ENCODE data around the gene DHPS. TPM values are rescaled to one million over a fixed set of nuclear protein-coding genes. Genes with fewer than 3 reads are reported as not detected.
"Not testable (repeated sequence)": the region's sequence is repeated elsewhere in the genome, so short reads cannot be mapped to it uniquely, and the experiment has no call there.

Gene DHPS
- total RNA-seq, 2 experiments from 2014 or later, result 92.9 to 99.9 TPM

DNA sequence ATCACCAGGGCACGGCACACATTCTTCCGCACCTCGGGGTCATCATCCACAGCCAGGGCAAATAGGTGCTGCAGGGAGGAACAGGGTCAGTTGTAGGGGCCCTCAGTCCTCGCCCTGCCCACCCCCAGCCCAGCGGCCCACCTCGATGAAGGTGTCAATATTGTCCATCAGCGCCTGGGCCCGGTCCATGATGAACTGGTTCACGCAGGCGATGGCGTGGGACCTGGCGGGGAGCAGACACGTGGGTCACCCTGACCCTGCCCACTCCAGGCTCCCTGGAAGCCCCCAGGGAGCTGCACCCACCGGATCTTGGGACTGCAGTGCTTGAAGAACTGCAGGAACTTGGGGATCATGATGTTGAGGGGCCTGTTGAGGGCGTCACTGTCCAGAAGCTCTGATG is 33.4 kb upstream of the DHPS start:
- Mint-ChIP-seq H3K4me1 (peaks cover 18% of the 10 kb centered on the region), H3K36me3 (peaks cover 34% of the 10 kb centered on the region), H3K9me3 (no peaks in the 10 kb centered on the region)

DNA sequence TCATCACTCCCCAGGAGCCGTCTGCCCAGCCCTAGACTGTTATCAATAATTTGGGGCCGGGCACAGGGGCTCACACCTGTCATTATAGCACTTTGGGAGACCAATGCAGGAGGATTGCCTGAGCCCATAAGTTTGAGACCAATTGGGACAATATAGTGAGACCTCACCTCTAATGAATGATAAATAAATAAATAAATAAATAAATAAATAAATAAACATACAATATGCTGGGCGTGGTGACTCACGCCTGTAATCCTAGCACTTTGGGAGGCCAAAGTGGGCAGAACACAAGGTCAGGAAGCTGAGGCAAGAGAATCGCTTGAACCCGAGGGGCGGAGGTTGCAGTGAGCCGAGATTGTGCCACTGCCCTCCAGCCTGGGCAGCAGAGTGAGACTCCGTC is 31.6 kb upstream of the DHPS start:
- DNase-seq, H3K4me3 Mint-ChIP-seq, H3K4me1 Mint-ChIP-seq, H3K27ac Mint-ChIP-seq, H3K9me3 Mint-ChIP-seq, H3K27me3 Mint-ChIP-seq: not testable (repeated sequence)
- peaks cover 28% of the 10 kb centered on the region for H3K36me3 Mint-ChIP-seq

More for the DNA sequence above, 33.4 kb upstream of the DHPS start:
- no peaks in the 10 kb centered on the region for H3K27me3 Mint-ChIP-seq
- no peak for DNase-seq
- no peak overlapping the region for H3K4me3 Mint-ChIP-seq
- no peak overlapping the region for H3K27ac Mint-ChIP-seq

DNA sequence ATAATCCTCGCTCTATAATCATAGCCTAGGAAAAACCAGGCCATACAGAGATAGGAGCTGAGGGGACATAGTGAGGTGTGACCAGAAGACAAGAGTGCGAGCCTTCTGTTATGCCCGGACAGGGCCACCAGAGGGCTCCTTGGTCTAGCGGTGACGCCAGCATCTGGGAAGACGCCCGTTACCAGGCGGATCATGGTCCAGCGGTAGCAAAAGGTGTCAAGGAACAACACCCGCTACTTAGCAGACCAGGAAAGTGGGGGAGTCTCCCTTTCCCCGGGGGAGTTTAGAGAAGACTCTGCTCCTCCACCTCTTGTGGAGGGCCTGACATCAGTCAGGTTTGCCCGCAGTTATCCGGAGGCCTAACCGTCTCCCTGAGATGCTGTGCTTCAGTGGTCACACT is 30.4 kb upstream of the DHPS start:
- not testable (repeated sequence) for H3K27ac Mint-ChIP-seq, H3K9me3 Mint-ChIP-seq, H3K4me3 Mint-ChIP-seq, H3K27me3 Mint-ChIP-seq, H3K4me1 Mint-ChIP-seq, DNase-seq
- H3K36me3 Mint-ChIP-seq, result peaks cover 26% of the 10 kb centered on the region

DNA sequence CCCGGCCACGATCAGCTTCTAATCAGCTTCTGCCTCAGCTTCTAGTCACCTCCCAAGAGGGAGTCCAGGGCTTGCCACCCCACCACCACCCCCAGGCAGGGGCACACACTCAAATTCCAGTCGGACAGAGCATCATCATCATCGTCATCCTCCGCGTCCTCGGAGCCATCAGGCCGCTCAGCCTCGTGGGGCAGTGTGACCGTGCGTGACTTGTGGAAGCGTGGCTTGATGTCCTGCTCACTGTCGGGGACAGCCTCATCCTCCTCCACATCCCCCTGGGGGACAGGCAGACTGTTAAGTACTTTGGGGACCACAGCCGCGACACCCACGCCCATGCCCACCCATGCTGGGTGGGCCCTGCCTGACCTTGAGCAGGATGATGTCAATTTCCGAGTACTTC is 29.5 kb upstream of the DHPS start:
- Mint-ChIP-seq H3K27ac (no peak overlapping the region), H3K4me1 (no peaks in the 10 kb centered on the region), H3K27me3 (no peaks in the 10 kb centered on the region), H3K9me3 (no peaks in the 10 kb centered on the region), H3K36me3 (peaks cover 27% of the 10 kb centered on the region), H3K4me3 (no peak overlapping the region)
- DNase-seq, result no peak

DNA sequence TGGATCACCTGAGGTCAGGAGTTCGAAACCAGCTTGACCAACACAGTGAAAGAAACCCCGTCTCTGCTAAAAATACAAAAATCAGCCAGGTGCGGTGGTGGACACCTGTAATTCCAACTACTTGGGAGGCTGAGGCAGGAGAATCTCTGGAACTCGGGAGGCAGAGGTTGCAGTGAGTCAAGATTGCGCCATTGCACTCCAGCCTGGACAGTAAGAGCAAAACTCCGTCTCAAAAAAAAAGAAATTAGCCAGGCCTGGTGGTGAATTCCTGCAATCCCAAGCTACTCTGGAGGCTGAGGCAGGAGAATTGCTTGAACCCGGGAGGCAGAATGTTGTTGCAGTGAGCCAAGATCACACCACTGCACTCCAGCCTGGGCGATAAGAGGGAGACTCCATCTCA is 27.0 kb upstream of the DHPS start:
- Mint-ChIP-seq H3K27ac (no peak overlapping the region), H3K27me3 (no peaks in the 10 kb centered on the region), H3K4me3 (no peak overlapping the region), H3K9me3 (no peaks in the 10 kb centered on the region), H3K36me3 (peaks cover 32% of the 10 kb centered on the region), H3K4me1 (no peaks in the 10 kb centered on the region)
- no peak for DNase-seq

DNA sequence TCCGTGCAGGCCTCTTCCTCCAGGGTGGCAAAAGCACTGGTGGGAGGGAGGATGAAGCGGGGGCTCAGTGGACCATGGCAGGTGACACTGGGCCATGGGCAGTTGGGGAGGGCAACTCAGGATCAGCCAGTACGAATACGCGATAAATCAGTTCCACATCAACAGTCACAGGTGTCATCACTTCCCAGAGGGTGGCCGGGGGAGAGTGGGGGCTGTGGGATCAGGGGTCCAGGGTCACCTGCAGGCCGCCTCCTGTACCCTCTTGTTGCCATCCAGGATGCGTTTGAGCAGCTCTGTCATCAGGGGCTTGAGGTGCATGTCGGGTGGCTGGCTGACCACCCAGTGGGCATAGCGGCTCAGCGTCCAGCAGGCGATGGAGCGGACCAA is 24.6 kb upstream of the DHPS start:
- H3K27me3 Mint-ChIP-seq, result no peaks in the 10 kb centered on the region
- no peak overlapping the region for H3K27ac Mint-ChIP-seq
- H3K36me3 Mint-ChIP-seq, result peaks cover 34% of the 10 kb centered on the region
- no peak for DNase-seq
- H3K4me1 Mint-ChIP-seq, result no peaks in the 10 kb centered on the region
- no peaks in the 10 kb centered on the region for H3K9me3 Mint-ChIP-seq
- no peak overlapping the region for H3K4me3 Mint-ChIP-seq

DNA sequence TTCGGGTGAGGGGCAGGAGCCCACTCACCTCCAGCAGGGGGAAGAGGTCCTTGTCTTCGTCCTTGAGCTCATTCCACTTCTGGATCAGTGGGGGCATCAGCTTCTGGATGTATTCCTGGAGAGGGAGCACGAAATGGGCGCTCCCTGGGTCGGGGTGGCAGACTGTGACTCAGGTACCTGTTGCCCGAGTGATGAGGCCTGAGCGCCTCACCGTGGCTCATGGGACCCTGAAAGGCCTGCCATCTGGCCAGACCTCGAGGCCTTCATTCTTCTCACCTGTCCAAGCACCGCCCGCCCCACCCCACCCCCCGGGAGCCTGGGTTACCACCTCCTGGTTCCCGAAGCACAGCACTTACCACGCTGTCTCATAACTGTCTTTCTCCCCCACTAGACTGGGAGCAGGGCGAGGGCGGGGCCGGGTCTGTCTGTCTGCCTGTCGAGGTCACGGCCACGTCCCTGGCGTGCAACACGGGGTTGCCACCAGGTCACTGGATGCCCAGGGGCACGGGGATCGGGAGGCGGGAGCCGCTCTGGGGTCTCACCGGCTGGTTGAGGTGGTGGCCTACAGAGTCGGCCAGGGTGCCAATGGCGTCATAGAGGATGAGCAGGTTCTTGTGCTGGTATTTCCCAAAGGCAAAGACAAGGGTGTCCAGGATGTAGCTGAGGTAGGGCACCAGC is 24.1 kb upstream of the DHPS start:
- no peaks in the 10 kb centered on the region for H3K27me3 Mint-ChIP-seq
- H3K36me3 Mint-ChIP-seq, result peaks cover 34% of the 10 kb centered on the region

DNA sequence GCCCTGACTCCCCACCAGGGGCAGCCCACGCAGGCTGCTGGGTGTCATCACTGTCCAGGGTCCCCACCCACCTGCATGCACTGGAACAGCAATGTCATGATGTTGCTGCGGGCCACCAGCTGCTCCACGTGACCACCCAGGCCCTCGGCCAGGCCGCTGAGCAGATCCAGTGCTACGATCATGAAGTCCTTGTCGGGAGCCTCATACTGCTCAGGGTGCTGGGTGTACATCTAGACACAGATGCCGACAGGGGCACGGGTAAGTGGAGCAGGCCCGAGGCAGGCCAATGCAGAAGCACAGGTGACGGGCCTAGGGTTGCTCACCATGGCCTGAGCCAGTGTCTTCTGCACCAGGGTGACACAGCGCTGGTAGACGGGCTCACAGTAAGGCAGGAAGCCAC is 23.5 kb upstream of the DHPS start:
- Mint-ChIP-seq H3K27ac (no peak overlapping the region), H3K4me3 (no peak overlapping the region), H3K9me3 (no peaks in the 10 kb centered on the region), H3K4me1 (no peaks in the 10 kb centered on the region), H3K27me3 (no peaks in the 10 kb centered on the region), H3K36me3 (peaks cover 30% of the 10 kb centered on the region)
- DNase-seq, result no peak

More for the DNA sequence above, 24.1 kb upstream of the DHPS start:
- H3K4me3 Mint-ChIP-seq, result no peak overlapping the region
- no peaks in the 10 kb centered on the region for H3K4me1 Mint-ChIP-seq
- DNase-seq, result no peak
- no peak overlapping the region for H3K27ac Mint-ChIP-seq
- H3K9me3 Mint-ChIP-seq, result no peaks in the 10 kb centered on the region

DNA sequence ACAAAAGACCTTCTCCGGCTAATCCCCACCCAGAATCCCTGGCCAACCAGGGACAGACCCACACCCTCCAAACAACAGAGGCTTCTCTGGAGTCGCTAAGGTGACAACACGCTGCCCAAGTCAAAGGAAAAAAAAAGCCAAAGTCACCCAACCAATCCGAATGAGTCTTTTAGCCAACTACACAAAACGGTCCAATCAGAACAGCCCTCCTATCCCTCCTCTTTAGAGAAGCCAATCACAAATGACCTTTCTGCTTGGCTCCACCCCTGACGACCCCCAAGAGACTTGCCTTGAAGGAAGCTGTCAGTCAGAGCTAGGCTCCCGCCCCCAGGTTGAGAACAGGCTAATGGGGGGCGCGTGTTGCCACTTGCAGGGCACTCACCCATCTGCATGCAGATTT is 21.4 kb upstream of the DHPS start:
- H3K9me3 Mint-ChIP-seq, result no peaks in the 10 kb centered on the region
- no peak overlapping the region for H3K4me3 Mint-ChIP-seq
- no peaks in the 10 kb centered on the region for H3K4me1 Mint-ChIP-seq
- peak overlapping the region; percentile 68 for H3K27ac Mint-ChIP-seq
- H3K36me3 Mint-ChIP-seq, result peaks cover 34% of the 10 kb centered on the region
- no peaks in the 10 kb centered on the region for H3K27me3 Mint-ChIP-seq
- peak; percentile 50 for DNase-seq

DNA sequence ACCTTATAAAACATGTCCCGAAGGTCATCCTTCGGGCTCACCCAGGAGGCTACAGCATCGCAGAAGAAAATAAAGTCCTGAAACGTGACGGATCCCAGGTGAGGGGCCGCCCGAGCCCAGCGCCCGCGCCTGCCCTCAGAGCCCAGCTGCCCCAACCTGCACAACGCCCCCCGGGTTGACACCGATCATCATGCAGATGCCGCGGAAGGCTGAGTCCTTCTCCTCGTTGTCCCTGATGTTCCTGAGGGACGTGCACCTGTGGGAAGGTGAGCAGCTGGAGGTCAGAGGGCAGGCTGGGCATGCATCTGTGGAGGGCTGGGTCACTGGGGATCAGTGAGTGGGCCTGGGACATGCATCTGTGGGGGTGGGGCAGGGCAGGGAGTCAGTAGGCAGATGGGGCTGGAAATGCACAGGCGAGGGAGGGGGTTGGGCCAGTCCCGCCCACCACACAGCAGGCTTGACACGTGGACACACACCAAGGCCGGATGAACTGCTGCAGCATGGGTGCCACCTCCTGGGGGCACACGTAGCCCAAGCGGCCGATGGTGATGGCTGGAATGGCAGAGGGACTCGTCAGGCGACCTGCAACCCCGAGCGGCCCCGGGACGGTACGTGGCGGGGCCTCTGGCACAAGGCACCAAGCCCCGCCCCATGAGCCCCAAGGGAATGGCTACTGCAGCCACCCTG is 20.1 kb upstream of the DHPS start:
- DNase-seq, result no peak
- Mint-ChIP-seq H3K27me3 (no peaks in the 10 kb centered on the region), H3K4me1 (peaks cover 2% of the 10 kb centered on the region), H3K4me3 (no peak overlapping the region), H3K36me3 (peaks cover 36% of the 10 kb centered on the region), H3K9me3 (no peaks in the 10 kb centered on the region), H3K27ac (no peak overlapping the region)

DNA sequence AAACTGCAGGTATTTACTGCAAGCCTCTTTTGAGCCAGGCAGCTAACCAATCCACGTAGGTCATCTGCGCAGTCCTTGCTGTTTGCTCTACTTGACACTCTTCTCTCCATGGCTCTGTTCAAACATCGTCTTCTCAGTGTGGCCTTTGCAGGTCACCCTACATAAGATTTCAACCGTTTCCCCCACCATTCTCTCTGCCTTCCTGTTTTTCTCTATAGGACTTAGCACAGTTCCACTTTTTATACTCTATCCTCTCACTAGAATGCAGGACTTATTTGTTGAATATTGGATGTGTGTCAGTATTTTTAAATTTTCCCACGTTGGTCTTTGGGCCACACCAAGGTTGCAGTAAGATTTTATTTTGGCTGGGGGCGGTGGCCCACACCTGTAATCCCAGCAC is 16.5 kb upstream of the DHPS start:
- Mint-ChIP-seq H3K27me3 (no peaks in the 10 kb centered on the region), H3K4me1 (peaks cover 7% of the 10 kb centered on the region), H3K27ac (peak overlapping the region; percentile 6), H3K36me3 (peaks cover 19% of the 10 kb centered on the region), H3K4me3 (peak overlapping the region; percentile 30), H3K9me3 (no peaks in the 10 kb centered on the region)
- DNase-seq, result no peak

DNA sequence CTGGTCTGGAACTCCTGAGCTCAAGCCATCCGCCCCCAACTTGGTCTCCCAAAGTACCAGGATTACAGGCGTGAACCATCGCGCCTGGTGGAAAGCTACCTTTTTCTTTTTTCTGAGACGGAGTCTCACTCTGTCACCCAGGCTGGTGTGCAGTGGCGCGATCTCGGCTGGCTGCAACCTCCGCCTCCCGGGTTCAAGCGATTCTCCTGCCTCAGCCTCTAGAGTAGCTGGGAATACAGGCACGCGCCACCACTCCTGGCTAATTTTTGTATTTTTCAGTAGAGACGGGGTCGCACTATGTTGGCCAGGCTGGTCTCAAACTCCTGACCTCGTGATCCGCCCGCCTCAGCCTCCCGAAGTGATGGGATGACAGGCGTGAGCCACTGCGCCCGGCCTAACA is 15.7 kb upstream of the DHPS start:
- H3K27me3 Mint-ChIP-seq, H3K9me3 Mint-ChIP-seq, H3K4me1 Mint-ChIP-seq, DNase-seq: not testable (repeated sequence)
- peaks cover 16% of the 10 kb centered on the region for H3K36me3 Mint-ChIP-seq
- H3K27ac Mint-ChIP-seq, result peak overlapping the region; percentile 94
- peak overlapping the region; percentile 87 for H3K4me3 Mint-ChIP-seq

DNA sequence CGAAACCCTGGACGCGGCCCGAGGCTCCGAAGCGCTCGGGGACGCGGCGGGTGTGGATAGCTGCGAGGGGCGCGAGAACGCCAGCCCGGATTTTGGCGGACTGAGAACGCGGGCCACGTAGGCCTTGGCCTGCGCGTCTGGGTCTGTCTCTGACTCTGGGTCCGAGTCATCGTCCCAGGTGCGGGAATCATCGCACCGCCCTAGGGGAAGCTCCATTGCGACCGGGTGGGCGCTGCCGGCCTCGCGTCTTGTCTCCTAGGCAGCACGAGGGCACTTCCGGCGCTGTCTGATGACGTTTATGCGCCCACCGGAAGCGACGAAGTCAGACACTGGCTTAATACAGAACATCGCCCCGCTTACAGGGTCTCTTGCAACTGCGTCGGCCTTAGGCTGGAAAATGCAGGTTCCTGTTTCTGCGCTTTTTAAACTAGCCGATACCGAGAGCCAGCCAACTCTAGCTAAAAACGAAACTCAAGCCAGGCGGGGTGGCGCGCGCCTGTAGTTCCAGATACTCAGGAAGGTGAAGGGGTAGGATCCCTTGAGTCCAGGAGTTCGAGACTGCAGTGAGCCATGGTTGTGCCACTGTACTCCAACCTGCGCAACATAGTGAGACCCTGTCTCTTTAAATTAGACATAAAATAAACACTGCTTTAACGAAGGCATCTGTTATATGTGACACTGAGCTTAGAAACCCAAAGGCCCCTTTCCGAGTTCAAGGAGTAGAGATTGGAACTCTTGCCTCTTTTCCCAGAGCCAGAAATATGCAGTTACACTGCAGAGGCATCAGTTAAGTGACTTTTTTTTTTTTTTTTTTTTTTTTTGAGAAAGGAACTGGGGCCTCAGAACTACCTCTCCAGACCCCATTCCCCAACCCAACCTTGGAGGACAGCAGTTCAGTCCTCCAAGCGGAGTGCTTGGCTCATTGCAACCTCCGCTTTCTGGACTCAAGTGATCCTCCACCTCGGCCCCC is 15.0 kb upstream of the DHPS start, which contains the start of gene FBXW9:
TSS of gene FBXW9 (minus strand) at position 266 of the 970 bp plus-strand sequence. CDS start at position 216, 50 bp downstream.
- DNase-seq, result peak; percentile 95
- H3K4me3 Mint-ChIP-seq, result peak within 1 kb of the TSS; percentile 87
- peak within 1 kb of the TSS; percentile 94 for H3K27ac Mint-ChIP-seq
- H3K27me3 Mint-ChIP-seq, result no peaks in the 10 kb centered on the region
- peaks cover 7% of the 10 kb centered on the region for H3K4me1 Mint-ChIP-seq
- H3K9me3 Mint-ChIP-seq, result no peaks in the 10 kb centered on the region
- peaks cover 16% of the 10 kb centered on the region for H3K36me3 Mint-ChIP-seq

DNA sequence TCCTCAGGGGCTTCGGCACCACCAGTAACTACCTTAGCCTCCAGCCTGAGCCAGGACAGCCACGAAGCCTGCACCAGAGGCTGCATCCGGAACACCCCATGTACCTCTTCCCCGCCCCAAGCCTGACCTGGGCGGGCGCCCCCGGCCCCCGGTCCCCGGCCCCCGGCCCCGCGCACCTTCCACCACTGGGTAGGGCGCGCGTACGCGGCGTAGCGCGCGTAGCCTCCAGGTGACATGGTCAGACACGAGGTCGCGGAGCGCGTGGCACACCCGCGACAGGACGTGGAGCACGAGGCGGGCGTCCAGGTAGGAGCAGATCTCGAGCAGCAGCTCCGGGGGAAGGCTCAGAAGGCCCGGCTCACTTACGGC is 14.3 kb upstream of the DHPS start:
- no peaks in the 10 kb centered on the region for H3K27me3 Mint-ChIP-seq
- no peaks in the 10 kb centered on the region for H3K9me3 Mint-ChIP-seq
- peaks cover 13% of the 10 kb centered on the region for H3K36me3 Mint-ChIP-seq
- peak; percentile 35 for DNase-seq
- peak overlapping the region; percentile 87 for H3K4me3 Mint-ChIP-seq
- peak overlapping the region; percentile 94 for H3K27ac Mint-ChIP-seq
- peaks cover 7% of the 10 kb centered on the region for H3K4me1 Mint-ChIP-seq

DNA sequence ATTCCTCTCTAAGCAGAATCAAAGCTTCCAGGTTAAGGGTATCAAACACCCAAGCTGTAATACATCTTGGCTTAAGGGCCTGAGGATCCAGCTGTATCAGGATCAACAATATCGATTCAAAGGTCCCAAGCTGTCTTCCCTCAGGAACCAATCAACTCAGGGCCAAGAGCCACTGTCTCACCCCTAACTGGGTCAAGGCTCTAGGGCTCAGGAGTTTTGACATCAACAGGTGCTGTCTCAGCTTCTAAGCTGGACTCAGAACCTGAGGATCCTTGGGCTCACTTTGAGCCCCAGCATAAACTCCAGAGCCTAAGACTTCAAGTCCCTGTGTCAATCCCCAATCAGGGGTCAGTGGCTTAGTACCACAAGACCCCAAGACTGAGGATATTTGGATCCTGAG is 13.8 kb upstream of the DHPS start:
- Mint-ChIP-seq H3K27ac (peak overlapping the region; percentile 48), H3K27me3 (no peaks in the 10 kb centered on the region), H3K36me3 (peaks cover 10% of the 10 kb centered on the region), H3K4me3 (peak overlapping the region; percentile 87), H3K4me1 (peaks cover 7% of the 10 kb centered on the region), H3K9me3 (no peaks in the 10 kb centered on the region)
- no peak for DNase-seq

Measured in activated naive CD8-positive, alpha-beta T cell treated with anti-CD3 and anti-CD28 coated beads for 36 hours (primary cell).